ENCODE results near the gene PEPD.

PEPD gene

DNA sequence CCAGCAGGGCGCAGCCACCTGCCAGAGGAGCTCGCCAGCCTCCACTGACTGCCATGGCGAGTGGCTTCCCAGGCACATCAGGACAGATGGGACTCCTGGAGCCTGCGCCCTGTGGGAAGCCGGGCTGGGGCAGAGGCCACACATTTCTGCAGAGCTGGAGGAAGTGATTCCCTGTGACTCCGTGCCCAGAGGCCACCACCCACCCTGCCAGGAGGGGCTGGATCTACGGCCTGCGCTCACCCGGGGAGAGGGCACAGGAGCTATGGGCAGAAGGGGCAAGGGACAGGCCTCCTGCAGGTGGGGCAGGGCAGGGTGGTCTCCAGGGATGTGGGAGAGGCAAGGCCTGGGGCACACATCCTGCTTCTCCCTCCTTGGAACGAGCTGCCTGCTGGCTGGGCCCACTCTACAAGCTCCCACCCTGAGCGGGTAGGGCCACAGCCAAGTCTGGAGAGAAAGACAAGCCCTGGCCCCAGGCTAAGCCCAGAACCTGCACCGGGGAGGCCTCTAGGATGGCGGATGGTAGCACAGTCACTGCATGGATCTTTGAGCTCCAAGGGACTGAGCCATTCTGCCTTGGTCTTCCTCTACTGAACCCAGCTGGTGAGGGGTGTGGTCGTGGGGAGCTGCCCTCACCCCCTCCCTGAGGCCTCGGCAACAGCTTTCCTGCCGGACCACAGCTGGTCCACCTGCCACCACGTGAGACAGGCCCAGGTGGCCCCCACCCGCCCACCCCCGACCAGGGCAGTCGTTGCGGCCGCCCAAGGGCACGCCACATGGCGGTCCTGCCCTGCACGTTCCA is 107.5 kb downstream of the PEPD start:
- no peak overlapping the region for H3K4me3 ChIP-seq (ENCODE audit: low read length)
- TF ChIP-seq, protein P1, sequence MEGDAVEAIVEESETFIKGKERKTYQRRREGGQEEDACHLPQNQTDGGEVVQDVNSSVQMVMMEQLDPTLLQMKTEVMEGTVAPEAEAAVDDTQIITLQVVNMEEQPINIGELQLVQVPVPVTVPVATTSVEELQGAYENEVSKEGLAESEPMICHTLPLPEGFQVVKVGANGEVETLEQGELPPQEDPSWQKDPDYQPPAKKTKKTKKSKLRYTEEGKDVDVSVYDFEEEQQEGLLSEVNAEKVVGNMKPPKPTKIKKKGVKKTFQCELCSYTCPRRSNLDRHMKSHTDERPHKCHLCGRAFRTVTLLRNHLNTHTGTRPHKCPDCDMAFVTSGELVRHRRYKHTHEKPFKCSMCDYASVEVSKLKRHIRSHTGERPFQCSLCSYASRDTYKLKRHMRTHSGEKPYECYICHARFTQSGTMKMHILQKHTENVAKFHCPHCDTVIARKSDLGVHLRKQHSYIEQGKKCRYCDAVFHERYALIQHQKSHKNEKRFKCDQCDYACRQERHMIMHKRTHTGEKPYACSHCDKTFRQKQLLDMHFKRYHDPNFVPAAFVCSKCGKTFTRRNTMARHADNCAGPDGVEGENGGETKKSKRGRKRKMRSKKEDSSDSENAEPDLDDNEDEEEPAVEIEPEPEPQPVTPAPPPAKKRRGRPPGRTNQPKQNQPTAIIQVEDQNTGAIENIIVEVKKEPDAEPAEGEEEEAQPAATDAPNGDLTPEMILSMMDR (IDR thresholded peaks at IDR 0.05; ENCODE audit: insufficient read depth, low read depth, low read length, missing control alignments): no peak
- no peak for DNase-seq (ENCODE audit: low read depth)

- no peak for DNase-seq (ENCODE audit: low read depth)
- TF ChIP-seq, protein P1 (IDR thresholded peaks at IDR 0.05; ENCODE audit: insufficient read depth, low read depth, low read length, missing control alignments): no peak
- no peak overlapping the region for H3K4me3 ChIP-seq (ENCODE audit: low read length)
Measured at GRCh38 chr19:33413426-33413725, 108.2 kb downstream of the PEPD start.

- TF ChIP-seq, protein P1 (IDR thresholded peaks at IDR 0.05; ENCODE audit: insufficient read depth, low read depth, low read length, missing control alignments): no peak
- no peak overlapping the region for H3K4me3 ChIP-seq (ENCODE audit: low read length)
- no peak for DNase-seq (ENCODE audit: low read depth)
Measured at GRCh38 chr19:33412601-33413425, 108.8 kb downstream of the PEPD start.

DNA sequence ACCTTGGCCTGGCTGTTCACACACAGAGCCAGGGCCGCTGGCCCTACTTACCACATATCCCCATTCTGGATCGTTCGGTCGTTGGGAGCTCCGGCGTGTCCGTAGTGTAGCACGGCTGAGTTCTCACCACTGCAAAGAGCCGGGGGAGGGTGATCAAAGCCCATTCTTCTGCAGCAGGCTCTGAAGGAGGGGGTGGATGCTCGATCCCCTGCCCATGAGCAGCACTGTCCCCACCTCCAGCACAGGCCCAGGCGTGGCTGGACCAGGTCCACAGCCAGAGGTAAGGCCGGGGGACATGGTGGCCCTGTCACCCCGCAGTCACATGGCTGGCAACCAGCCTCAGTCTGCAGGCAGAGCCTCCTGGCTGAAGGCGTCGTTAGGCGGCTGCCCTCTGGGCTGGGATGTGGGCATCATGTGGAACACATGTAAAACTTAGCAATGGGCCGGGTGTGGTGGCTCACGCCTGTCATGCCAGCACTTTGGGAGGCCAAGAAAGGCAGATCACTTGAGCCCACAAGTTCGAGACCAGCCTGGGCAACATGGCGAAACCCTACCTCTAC is 109.9 kb downstream of the PEPD start:
- no peak for DNase-seq (ENCODE audit: low read depth)
- TF ChIP-seq, protein P1 (IDR thresholded peaks at IDR 0.05; ENCODE audit: insufficient read depth, low read depth, low read length, missing control alignments): no peak
- no peak overlapping the region for H3K4me3 ChIP-seq (ENCODE audit: low read length)

DNA sequence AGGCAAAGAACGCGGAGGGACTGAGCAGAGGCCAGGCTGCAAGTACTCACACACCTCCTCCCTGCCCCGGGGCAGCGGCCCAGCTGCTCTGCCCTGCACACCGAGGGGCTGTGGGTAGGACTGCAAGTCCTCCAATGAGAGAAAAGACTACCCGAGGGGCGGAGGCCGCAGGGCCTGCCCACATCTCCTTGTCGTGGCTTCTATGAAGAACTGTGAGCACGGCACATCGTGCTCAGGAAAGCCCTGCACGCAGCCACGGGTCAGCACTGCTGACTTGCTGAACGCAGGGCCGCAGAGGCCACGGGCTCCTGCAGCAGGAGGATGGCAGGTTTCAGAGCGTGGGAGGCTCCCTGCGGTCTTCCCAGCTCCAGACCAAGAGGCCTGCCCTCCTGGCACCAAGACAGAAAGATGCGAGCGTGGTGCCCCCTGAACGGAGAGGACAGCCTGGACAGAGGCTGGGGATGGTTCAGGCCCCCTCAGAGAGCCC is 110.6 kb downstream of the PEPD start:
- TF ChIP-seq, protein P1 (IDR thresholded peaks at IDR 0.05; ENCODE audit: insufficient read depth, low read depth, low read length, missing control alignments): no peak
- DNase-seq (ENCODE audit: low read depth): no peak
- no peak overlapping the region for H3K4me3 ChIP-seq (ENCODE audit: low read length)

- TF ChIP-seq, protein P1 (IDR thresholded peaks at IDR 0.05; ENCODE audit: insufficient read depth, low read depth, low read length, missing control alignments): no peak
- DNase-seq (ENCODE audit: low read depth): no peak
- H3K4me3 ChIP-seq (ENCODE audit: low read length): no peak overlapping the region
Measured at GRCh38 chr19:33409906-33410685, 111.5 kb downstream of the PEPD start.
